T-cell (primary cell): ENCODE measurements around the gene GSTO2. TPM values are rescaled to one million over a fixed set of nuclear protein-coding genes. Genes with fewer than 3 reads are reported as not detected.
A peak's percentile ranks its signal among the peaks of the same experiment; 100 is the strongest.

Source experiments
- ATAC-seq, 4 experiments: fragments of 200-7000 bp in 3 of 4; fragments of 150-1000 bp in 1 of 4; cut with Tn5 transposase; replicated peaks in 1 of 4; 1 replicate in 3 of 4; 2 replicates in 1 of 4; pipeline ENCODE4 v1.10.0; 2021; ENCODE audit warnings: moderate library complexity in 3 of 4, mild to moderate bottlenecking in 2 of 4, moderate number of reproducible peaks in 1 of 4
- CTCF ChIA-PET, 2 donors: fragments of 300-600 bp; sonication (Branson Sonifier 250); formaldehyde crosslinking; loops; one replicate each; lab custom pipeline; 2022; ENCODE audit warnings: antibody characterized with exemption in 2 of 2; lab: Charles Lee
- POLR2A ChIA-PET, 2 donors: fragments of 300-600 bp; sonication (Branson Sonifier 250); formaldehyde crosslinking; loops; one replicate each; lab custom pipeline; 2022; ENCODE audit warnings: antibody characterized with exemption in 2 of 2; lab: Charles Lee
- DNase-seq, 35 experiments: peaks; one replicate each; pipeline versions ENCODE4 v3.0.0 to v3.0.0-alpha.2; 2013 to 2023
- H3K27ac ChIP-seq: one replicate; pipeline ENCODE4 v1.5.1; 2013; ENCODE audit warnings: low read length
- H3K27me3 ChIP-seq, 2 experiments: replicated peaks in 1 of 2; 1 replicate in 1 of 2; 2 replicates in 1 of 2; pipeline versions ENCODE4 v1.6.1 to v1.7.0; 2013; ENCODE audit warnings: low read length in 1 of 2, mixed read lengths in 1 of 2; ENCODE audit not compliant: control insufficient read depth in 2 of 2, insufficient read depth in 2 of 2; ENCODE audit errors: extremely low read depth in 1 of 2
- H3K36me3 ChIP-seq, 2 donors: 1 replicate in 1 of 2; 2 replicates in 1 of 2; pipeline versions ENCODE4 v1.6.1 to v1.7.0; 2013; ENCODE audit warnings: low read length in 1 of 2; ENCODE audit not compliant: control insufficient read depth in 2 of 2, insufficient read depth in 1 of 2; ENCODE audit errors: extremely low read depth in 1 of 2
- H3K4me1 ChIP-seq, 2 experiments: 1 replicate in 1 of 2; 2 replicates in 1 of 2; pipeline versions ENCODE4 v1.6.1 to v1.7.0; 2013; ENCODE audit warnings: low read length in 2 of 2, mixed read lengths in 1 of 2; ENCODE audit not compliant: insufficient read depth in 2 of 2, control insufficient read depth in 1 of 2; ENCODE audit errors: extremely low read depth in 1 of 2
- H3K4me3 ChIP-seq, 2 donors: 1 replicate in 1 of 2; 2 replicates in 1 of 2; pipeline versions ENCODE4 v1.5.1 to v1.7.0; 2013; ENCODE audit warnings: mild to moderate bottlenecking in 2 of 2, low read length in 1 of 2, moderate library complexity in 1 of 2; ENCODE audit not compliant: control insufficient read depth in 1 of 2; ENCODE audit errors: extremely low read depth in 1 of 2
- H3K9me3 ChIP-seq: 2 replicates; pipeline ENCODE4 v1.7.0; 2013
- H3K27ac Mint-ChIP-seq, 2 donors: one replicate each; pipeline ENCODE4 v1.8.0; 2020 to 2021; ENCODE audit warnings: mild to moderate bottlenecking in 2 of 2, mixed read lengths in 2 of 2
- H3K27me3 Mint-ChIP-seq, 2 donors: one replicate each; pipeline ENCODE4 v1.8.0; 2021 to 2022; ENCODE audit warnings: mixed read lengths in 2 of 2
- H3K36me3 Mint-ChIP-seq: one replicate; pipeline ENCODE4 v1.8.0; 2021; ENCODE audit warnings: mixed read lengths
- H3K4me1 Mint-ChIP-seq, 3 donors: one replicate each; pipeline ENCODE4 v1.8.0; 2020 to 2022; ENCODE audit warnings: mixed read lengths in 3 of 3, mild to moderate bottlenecking in 1 of 3
- H3K4me3 Mint-ChIP-seq, 3 donors: one replicate each; pipeline ENCODE4 v1.8.0; 2020 to 2022; ENCODE audit warnings: mild to moderate bottlenecking in 3 of 3, mixed read lengths in 3 of 3, moderate library complexity in 3 of 3
- H3K9me3 Mint-ChIP-seq, 3 donors: one replicate each; pipeline ENCODE4 v1.8.0; 2020 to 2022; ENCODE audit warnings: mixed read lengths in 3 of 3
- WGBS: methylation state at CpG from one replicate; pipeline ENCODE4 v1.1.5; 2013; ENCODE audit warnings: missing lambda C conversion rate; ENCODE audit not compliant: insufficient coverage; 5-methylcytosine and 5-hydroxymethylcytosine counted together
- total RNA-seq, 35 experiments: library from RNA in 6 of 35; stranded (reverse) in 6 of 35; fragments of 120-200 nt in 1 of 35; gene quantifications; one replicate each; pipeline versions ENCODE4 v1.2.1 to v1.2.4 and lab custom pipeline; 2013 to 2026

Gene GSTO2
- total RNA-seq (1 to 10 TPM in 4 of 5 donors, under 1 TPM in 1; 0.60 to 2.4 (median 1.9) TPM), total RNA-seq (lab: John Stamatoyannopoulos, UW) (0.95 to 3.8 (median 1.8) reads per million in 29 experiments)
- 1.5 TPM for total RNA-seq (2013)

DNA sequence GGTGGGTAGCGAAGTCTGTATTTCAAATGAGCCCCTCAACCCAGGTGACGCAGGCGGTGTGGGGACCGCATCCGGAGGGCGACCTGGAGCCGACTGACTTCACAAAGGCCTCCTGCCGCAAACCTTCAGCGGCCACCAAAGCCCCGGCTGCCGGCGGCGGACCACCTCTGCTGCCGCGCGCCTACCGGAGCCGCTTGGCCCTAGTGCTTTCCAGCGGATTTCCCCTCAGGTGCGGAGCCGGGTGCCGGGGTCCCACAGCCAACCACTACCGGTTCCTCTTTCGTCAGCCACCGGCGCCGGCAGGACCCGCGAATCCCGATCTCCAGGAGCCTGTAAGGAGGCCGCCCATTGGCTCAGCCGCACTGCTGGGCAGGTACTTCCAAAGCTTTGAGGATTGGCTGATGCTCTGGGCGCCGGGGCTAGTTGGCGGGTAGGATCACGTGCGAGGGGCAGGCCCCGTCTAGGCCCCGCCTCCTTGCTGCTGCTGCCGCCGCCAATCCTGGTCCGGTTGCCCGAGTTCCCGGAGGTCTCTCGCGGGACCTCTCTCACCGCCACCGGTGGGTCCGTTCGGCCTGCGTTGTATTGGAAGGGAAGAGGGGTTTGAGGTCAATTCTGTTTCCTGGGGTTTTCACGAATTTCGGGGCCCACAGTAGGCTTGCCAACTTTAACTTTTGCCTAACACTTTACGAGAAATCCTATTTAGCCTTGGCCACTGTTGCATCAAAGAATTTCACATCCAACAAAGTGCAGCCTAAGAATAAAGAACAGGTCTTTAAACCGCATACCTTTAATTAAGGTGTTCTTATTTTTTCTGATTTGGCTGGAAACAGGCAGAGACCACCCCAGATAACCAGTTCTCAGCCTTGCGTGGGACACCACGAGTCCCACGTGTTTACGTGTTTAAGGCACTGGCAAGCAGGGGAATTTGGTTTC lies at the start of gene GSTO2:
Gene GSTO2, plus strand, starts transcription at position 472 of the 933 bp plus-strand sequence. CDS start 5,732 bp downstream, outside the sequence.
- peak within 1 kb of the TSS; percentile 92 for H3K27ac ChIP-seq
- ATAC-seq (peak; percentile 95 to 98 (median 98)), DNase-seq (peak; percentile 87 to 100 (median 99))
- Mint-ChIP-seq H3K9me3 (no peaks in the 10 kb centered on the region), H3K4me3 (peak within 1 kb of the TSS; percentile 84 to 92 (median 88)), H3K27me3 (no peaks in the 10 kb centered on the region), H3K4me1 (peaks cover 37 to 50% (median 48%) of the 10 kb centered on the region in 3 donors), H3K36me3 (peaks cover 25% of the 10 kb centered on the region), H3K27ac (peak within 1 kb of the TSS; percentile 89 to 98)
- under 1% methylated on average over 47 of the region's 59 CpGs for WGBS
- H3K4me1 ChIP-seq, result peaks cover 14 to 21% of the 10 kb centered on the region in 2 experiments
- no peaks in the 10 kb centered on the region for H3K9me3 ChIP-seq
- no peaks in the 10 kb centered on the region for H3K27me3 ChIP-seq
- H3K4me3 ChIP-seq, result peak within 1 kb of the TSS; percentile 84 to 96
- ChIA-PET POLR2A (interaction anchor here (0.6 to 1.0 kb wide), 4 partner anchors 11 to 42 kb away, joined by 3 to 5 read pairs (median 5); partner anchors contain the start of gene GSTO1 (in 2 of the 2)), CTCF (interaction anchor here (0.6 to 1.4 kb wide), 6 partner anchors 10 to 83 kb away, joined by 3 to 15 read pairs (median 4); partner anchors contain the start of gene CFAP43 (in 1 of the 2))
- peaks cover 0 to 16% of the 10 kb centered on the region in 2 donors for H3K36me3 ChIP-seq

DNA sequence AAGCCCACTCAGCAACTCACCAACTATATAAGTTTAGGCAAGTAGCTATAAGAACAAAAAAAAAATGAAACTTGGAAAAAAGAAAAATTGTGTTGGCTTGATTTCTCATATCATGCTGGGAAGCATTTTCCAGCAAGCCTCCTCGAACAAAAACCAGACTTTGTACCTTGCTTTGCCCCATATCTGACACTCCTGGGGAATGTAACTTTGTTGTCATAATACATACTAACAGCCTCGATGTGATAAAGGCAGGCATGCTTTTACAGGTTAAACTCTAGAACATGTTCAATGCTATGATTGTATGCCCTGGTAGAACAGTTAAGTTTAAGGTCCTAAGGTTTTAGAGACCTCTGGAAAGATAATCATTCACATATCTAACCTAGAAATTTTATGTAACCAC lies 48.5 kb upstream of the GSTO2 start:
- POLR2A ChIA-PET, result interaction anchor here in 1 of 2 donors (0.7 kb wide), 1 partner anchor 20 kb away, joined by 4 read pairs; no protein-coding TSS in a partner anchor

DNA sequence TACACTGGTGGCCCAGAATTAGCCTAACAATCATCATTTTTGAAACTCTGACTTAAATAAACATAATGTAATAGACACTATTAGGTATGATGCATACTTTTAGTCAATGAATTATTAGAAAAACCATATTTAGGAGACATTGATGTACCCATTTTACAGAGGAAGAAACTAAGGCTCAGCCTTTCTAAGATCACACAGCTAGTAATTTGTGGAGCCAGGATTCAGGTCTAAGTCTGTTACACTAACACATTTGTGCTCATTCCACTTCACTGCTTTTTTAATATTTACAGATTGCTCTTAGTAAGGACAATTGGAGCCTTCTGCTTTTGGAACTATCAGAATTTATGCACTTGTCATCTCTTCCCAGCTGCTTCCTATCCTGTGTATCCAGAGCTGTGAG lies 45.7 kb upstream of the GSTO2 start:
- H3K4me1 Mint-ChIP-seq, result no peaks in the 10 kb centered on the region
- peaks cover 0 to 9% of the 10 kb centered on the region in 2 experiments for H3K27me3 ChIP-seq
- H3K27ac Mint-ChIP-seq, result no peak overlapping the region
- no peaks in the 10 kb centered on the region for H3K36me3 Mint-ChIP-seq
- H3K36me3 ChIP-seq, result no peaks in the 10 kb centered on the region
- H3K9me3 Mint-ChIP-seq, result no peaks in the 10 kb centered on the region
- POLR2A ChIA-PET, result interaction anchor here in 1 of 2 donors (0.6 kb wide), 1 partner anchor 304 kb away, joined by 3 read pairs; no protein-coding TSS in a partner anchor
- ATAC-seq, result no peak
- H3K4me1 ChIP-seq, result no peaks in the 10 kb centered on the region
- H3K27me3 Mint-ChIP-seq, result peaks cover 17 to 18% of the 10 kb centered on the region in 2 donors
- no peaks in the 10 kb centered on the region for H3K9me3 ChIP-seq
- H3K27ac ChIP-seq, result no peak overlapping the region
- no peak for DNase-seq
- H3K4me3 ChIP-seq, result no peak overlapping the region
- CTCF ChIA-PET, result interaction anchor here in 1 of 2 donors (0.6 kb wide), 2 partner anchors 47 to 123 kb away, joined by 3 read pairs; no protein-coding TSS in a partner anchor
- no peak overlapping the region for H3K4me3 Mint-ChIP-seq

More for the DNA sequence above, 48.5 kb upstream of the GSTO2 start:
- peaks cover 15 to 17% of the 10 kb centered on the region in 2 donors for H3K27me3 Mint-ChIP-seq
- H3K27ac Mint-ChIP-seq, result no peak overlapping the region
- H3K27ac ChIP-seq, result no peak overlapping the region
- no peaks in the 10 kb centered on the region for H3K9me3 Mint-ChIP-seq
- no peaks in the 10 kb centered on the region for H3K9me3 ChIP-seq
- H3K27me3 ChIP-seq, result peaks cover 0 to 8% of the 10 kb centered on the region in 2 experiments
- CTCF ChIA-PET, result interaction anchor here (0.6 to 0.7 kb wide), 4 partner anchors 36 to 487 kb away, joined by 3 to 4 read pairs (median 3); no protein-coding TSS in a partner anchor
- no peaks in the 10 kb centered on the region for H3K36me3 ChIP-seq
- no peaks in the 10 kb centered on the region for H3K4me1 ChIP-seq
- no peaks in the 10 kb centered on the region for H3K4me1 Mint-ChIP-seq
- H3K4me3 Mint-ChIP-seq, result no peak overlapping the region
- no peak for DNase-seq
- H3K4me3 ChIP-seq, result no peak overlapping the region
- no CpG with 5 or more reads among the region's 2 CpGs for WGBS
- H3K36me3 Mint-ChIP-seq, result no peaks in the 10 kb centered on the region
- no peak for ATAC-seq

DNA sequence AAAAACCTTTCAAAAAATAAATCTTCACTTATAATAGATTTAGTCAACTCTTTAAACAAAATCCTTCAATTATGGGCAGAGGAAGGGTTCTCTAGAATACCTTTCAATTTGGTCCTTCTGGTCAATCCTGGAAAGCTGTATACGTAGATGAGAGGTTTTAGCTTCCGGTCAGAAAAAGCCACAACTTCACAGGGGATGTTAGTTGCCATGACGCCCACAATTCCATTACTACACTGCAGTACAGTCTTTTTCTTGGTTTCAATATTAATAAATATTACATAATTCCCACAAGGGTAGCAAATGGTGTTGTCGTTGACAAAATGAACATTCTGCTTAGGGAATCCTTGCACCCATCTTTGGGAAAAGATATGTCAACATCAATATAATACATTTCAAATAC lies 38.5 kb upstream of the GSTO2 start:
- Histone ChIP-seq H3K36me3 (no peaks in the 10 kb centered on the region), H3K9me3 (no peaks in the 10 kb centered on the region), H3K27ac (no peak overlapping the region), H3K4me3 (no peak overlapping the region), H3K4me1 (peaks cover 2 to 16% of the 10 kb centered on the region in 2 experiments), H3K27me3 (peaks cover 0 to 22% of the 10 kb centered on the region in 2 experiments)
- DNase-seq (no peak), ATAC-seq (no peak)
- Mint-ChIP-seq H3K27me3 (peaks cover 9 to 29% of the 10 kb centered on the region in 2 donors), H3K4me1 (peaks cover 8 to 18% (median 17%) of the 10 kb centered on the region in 3 donors), H3K27ac (no peak overlapping the region), H3K9me3 (peaks cover 0 to 4% (median 0%) of the 10 kb centered on the region in 3 donors), H3K36me3 (no peaks in the 10 kb centered on the region), H3K4me3 (peak overlapping the region in 1 of 3 donors; percentile 84)
- WGBS, result no CpG with 5 or more reads among the region's 4 CpGs
- ChIA-PET CTCF (interaction anchor here in 1 of 2 donors (1.4 kb wide), 1 partner anchor 37 kb away, joined by 4 read pairs; no protein-coding TSS in a partner anchor), POLR2A (interaction anchor here in 1 of 2 donors (0.6 kb wide), 1 partner anchor 27 kb away, joined by 3 read pairs; no protein-coding TSS in a partner anchor)

GRCh38 chr10:104231784-104232612 lies 37.0 kb upstream of the GSTO2 start, which contains the start of gene CFAP43:
CFAP43 (minus strand) TSS chr10:104232364; CDS start chr10:104232246, 118 bp downstream.
- CTCF ChIA-PET, result interaction anchor here (0.7 to 1.4 kb wide), 4 partner anchors 23 to 64 kb away, joined by 4 to 8 read pairs (median 4); partner anchors contain the start of genes GSTO1 (in 1 of the 2) and GSTO2 (in 1 of the 2)
- Mint-ChIP-seq H3K4me1 (peaks cover 8 to 18% (median 17%) of the 10 kb centered on the region in 3 donors), H3K36me3 (no peaks in the 10 kb centered on the region), H3K9me3 (peaks cover 0 to 11% (median 4%) of the 10 kb centered on the region in 3 donors), H3K4me3 (peak within 1 kb of the TSS; percentile 82 to 84 (median 83)), H3K27me3 (peaks cover 15 to 31% of the 10 kb centered on the region in 2 donors), H3K27ac (peak within 1 kb of the TSS in 1 of 2 donors; percentile 34)
- Histone ChIP-seq H3K27ac (no peak within 1 kb of the TSS), H3K4me1 (peaks cover 2 to 16% of the 10 kb centered on the region in 2 experiments), H3K4me3 (peak within 1 kb of the TSS; percentile 63 to 75), H3K36me3 (no peaks in the 10 kb centered on the region), H3K9me3 (no peaks in the 10 kb centered on the region), H3K27me3 (peaks cover 0 to 18% of the 10 kb centered on the region in 2 experiments)
- WGBS, result 1% methylated on average over 53 of the region's 60 CpGs
- ATAC-seq, result peak; percentile 100
- POLR2A ChIA-PET, result interaction anchor here (0.6 to 0.7 kb wide), 2 partner anchors 91 to 110 kb away, joined by 3 read pairs; partner anchors contain the start of gene SFR1 (in 1 of the 2)
- peak; percentile 97 to 100 (median 99) for DNase-seq
